Mesodermal cell (in vitro differentiated cells): ENCODE measurements around the gene BMP2K.
"Not testable (repeated sequence)": the region's sequence is repeated elsewhere in the genome, so short reads cannot be mapped to it uniquely, and the experiment has no call there.

ENCODE experiments used
- H3K27ac ChIP-seq: 2 replicates; pipeline ENCODE4 v1.7.0; 2013; ENCODE audit warnings: mild to moderate bottlenecking, low read depth, low read length, moderate library complexity; ENCODE audit not compliant: severe bottlenecking
- H3K36me3 ChIP-seq: 2 replicates; pipeline ENCODE4 v1.7.1; 2013; ENCODE audit warnings: mild to moderate bottlenecking, low read length, moderate library complexity; ENCODE audit not compliant: control insufficient read depth, insufficient read depth
- H3K4me1 ChIP-seq: one replicate; pipeline ENCODE4 v1.7.1; 2013; ENCODE audit warnings: mild to moderate bottlenecking, low read length; ENCODE audit not compliant: insufficient read depth, control insufficient read depth, poor library complexity, severe bottlenecking
- H3K4me3 ChIP-seq: 2 replicates; pipeline ENCODE4 v1.7.0; 2013; ENCODE audit warnings: low read length, control low read depth, mild to moderate bottlenecking; ENCODE audit not compliant: insufficient read depth, poor library complexity, severe bottlenecking; ENCODE audit errors: extremely low read depth
- H3K9me3 ChIP-seq: 2 replicates; pipeline ENCODE4 v1.7.1; 2013; ENCODE audit warnings: mild to moderate bottlenecking, low read length, moderate library complexity; ENCODE audit not compliant: control insufficient read depth
- WGBS, 2 experiments: methylation state at CpG; one replicate each; pipeline ENCODE4 v1.1.5; 2013; ENCODE audit warnings: missing lambda C conversion rate in 2 of 2; ENCODE audit not compliant: insufficient coverage in 2 of 2; 5-methylcytosine and 5-hydroxymethylcytosine counted together

Gene BMP2K

GRCh38 chr4:78795594-78796416 lies 19.7 kb downstream of the BMP2K start:
- not testable (repeated sequence) for H3K4me1 ChIP-seq, H3K9me3 ChIP-seq, H3K27ac ChIP-seq, H3K4me3 ChIP-seq
- WGBS, 2 experiments = no CpG with 5 or more reads among the region's 5 CpGs
- H3K36me3 ChIP-seq = peaks cover 11% of the 10 kb centered on the region

- Histone ChIP-seq H3K36me3 (peaks cover 11% of the 10 kb centered on the region), H3K4me1 (no peaks in the 10 kb centered on the region), H3K4me3 (no peak overlapping the region), H3K9me3 (no peaks in the 10 kb centered on the region), H3K27ac (no peak overlapping the region)
- WGBS, 2 experiments = 94 to 100% methylated on average over 2 of the region's 2 CpGs
Measured at GRCh38 chr4:78796526-78796925, 20.4 kb downstream of the BMP2K start.

- WGBS, 2 experiments = 90% methylated on average over 2 of the region's 4 CpGs; no CpG with 5 or more reads in 1 of the 2 experiments
Measured at GRCh38 chr4:78797777-78798284, 21.7 kb downstream of the BMP2K start.

GRCh38 chr4:78799551-78800495 lies 23.7 kb downstream of the BMP2K start:
- Histone ChIP-seq H3K4me3 (no peak overlapping the region), H3K4me1 (no peaks in the 10 kb centered on the region), H3K27ac (no peak overlapping the region), H3K36me3 (peaks cover under 1% of the 10 kb centered on the region), H3K9me3 (peaks cover under 1% of the 10 kb centered on the region)
- WGBS, 2 experiments = 100% methylated on average over 1 of the region's 5 CpGs

More at GRCh38 chr4:78797777-78798284, 21.7 kb downstream of the BMP2K start:
- H3K4me3 ChIP-seq = no peak overlapping the region
- no peaks in the 10 kb centered on the region for H3K9me3 ChIP-seq
- peaks cover 11% of the 10 kb centered on the region for H3K36me3 ChIP-seq
- no peaks in the 10 kb centered on the region for H3K4me1 ChIP-seq
- no peak overlapping the region for H3K27ac ChIP-seq

- Histone ChIP-seq H3K27ac (no peak overlapping the region), H3K9me3 (peaks cover 4% of the 10 kb centered on the region), H3K4me3 (no peak overlapping the region), H3K36me3 (peaks cover 2% of the 10 kb centered on the region), H3K4me1 (no peaks in the 10 kb centered on the region)
Measured at GRCh38 chr4:78800965-78801364, 24.8 kb downstream of the BMP2K start.

- Histone ChIP-seq H3K4me3 (no peak overlapping the region), H3K9me3 (peaks cover 13% of the 10 kb centered on the region), H3K27ac (no peak overlapping the region), H3K36me3 (peaks cover 11% of the 10 kb centered on the region), H3K4me1 (no peaks in the 10 kb centered on the region)
- no CpG with 5 or more reads among the region's 1 CpG for WGBS, 2 experiments
Measured at GRCh38 chr4:78803983-78804382, 27.8 kb downstream of the BMP2K start.

GRCh38 chr4:78806943-78807460 lies 30.9 kb downstream of the BMP2K start:
- Histone ChIP-seq H3K36me3 (peaks cover 11% of the 10 kb centered on the region), H3K4me3 (no peak overlapping the region), H3K27ac (no peak overlapping the region), H3K4me1 (peaks cover 7% of the 10 kb centered on the region), H3K9me3 (peaks cover 13% of the 10 kb centered on the region)
- 100% methylated on average over 2 to 3 of the region's 6 CpGs for WGBS, 2 experiments

- Histone ChIP-seq H3K9me3 (peaks cover 13% of the 10 kb centered on the region), H3K36me3 (peaks cover 16% of the 10 kb centered on the region), H3K4me1 (peaks cover 7% of the 10 kb centered on the region), H3K4me3 (no peak overlapping the region), H3K27ac (no peak overlapping the region)
- no CpG with 5 or more reads among the region's 2 CpGs for whole genome bisulfite sequencing, 2 experiments
Measured at GRCh38 chr4:78809295-78809694, 33.1 kb downstream of the BMP2K start.

GRCh38 chr4:78809928-78810835 lies 34.0 kb downstream of the BMP2K start:
- H3K27ac ChIP-seq = peak overlapping the region; percentile 16
- H3K9me3 ChIP-seq = peaks cover 10% of the 10 kb centered on the region
- H3K4me3 ChIP-seq = no peak overlapping the region
- WGBS, 2 experiments = 95 to 100% methylated on average over 2 to 4 of the region's 7 CpGs
- peaks cover 17% of the 10 kb centered on the region for H3K36me3 ChIP-seq
- peaks cover 7% of the 10 kb centered on the region for H3K4me1 ChIP-seq

GRCh38 chr4:78811034-78811433 lies 34.9 kb downstream of the BMP2K start:
- WGBS, 2 experiments = no CpG with 5 or more reads among the region's 2 CpGs
- Histone ChIP-seq H3K9me3 (peaks cover 10% of the 10 kb centered on the region), H3K4me1 (peaks cover 7% of the 10 kb centered on the region), H3K4me3 (no peak overlapping the region), H3K36me3 (peaks cover 14% of the 10 kb centered on the region), H3K27ac (no peak overlapping the region)
